IgD-negative memory B cell (primary cell): Measurements from ENCODE around the gene SLC6A5. TPM values are rescaled to one million over a fixed set of nuclear protein-coding genes. Genes with fewer than 3 reads are reported as not detected.

Experiments used
- H3K27ac Mint-ChIP-seq, 3 donors: one replicate each; pipeline ENCODE4 v1.8.0; 2020 to 2022; ENCODE audit warnings: mild to moderate bottlenecking in 3 of 3, mixed read lengths in 3 of 3, moderate library complexity in 1 of 3
- H3K27me3 Mint-ChIP-seq: one replicate; pipeline ENCODE4 v1.8.0; 2021; ENCODE audit warnings: mixed read lengths
- H3K36me3 Mint-ChIP-seq: one replicate; pipeline ENCODE4 v1.8.0; 2020; ENCODE audit warnings: mild to moderate bottlenecking, mixed read lengths
- H3K4me1 Mint-ChIP-seq, 3 donors: one replicate each; pipeline ENCODE4 v1.8.0; 2020 to 2022; ENCODE audit warnings: mixed read lengths in 3 of 3, mild to moderate bottlenecking in 1 of 3
- H3K4me3 Mint-ChIP-seq, 4 donors: one replicate each; pipeline ENCODE4 v1.8.0; 2020 to 2022; ENCODE audit warnings: mild to moderate bottlenecking in 4 of 4, mixed read lengths in 4 of 4, moderate library complexity in 3 of 4
- H3K9me3 Mint-ChIP-seq, 3 donors: one replicate each; pipeline ENCODE4 v1.8.0; 2020 to 2021; ENCODE audit warnings: mixed read lengths in 3 of 3, mild to moderate bottlenecking in 1 of 3
- polyA plus RNA-seq: library from polyadenylated mRNA; unstranded; fragments of 300-500 nt; fragmentation: Illumina TruSeq; gene quantifications from one replicate; pipeline ENCODE4 v1.2.3, GENCODE V29; 2021

SLC6A5 gene
- polyA plus RNA-seq, 1 donor from 2014 or later, result not detected

DNA sequence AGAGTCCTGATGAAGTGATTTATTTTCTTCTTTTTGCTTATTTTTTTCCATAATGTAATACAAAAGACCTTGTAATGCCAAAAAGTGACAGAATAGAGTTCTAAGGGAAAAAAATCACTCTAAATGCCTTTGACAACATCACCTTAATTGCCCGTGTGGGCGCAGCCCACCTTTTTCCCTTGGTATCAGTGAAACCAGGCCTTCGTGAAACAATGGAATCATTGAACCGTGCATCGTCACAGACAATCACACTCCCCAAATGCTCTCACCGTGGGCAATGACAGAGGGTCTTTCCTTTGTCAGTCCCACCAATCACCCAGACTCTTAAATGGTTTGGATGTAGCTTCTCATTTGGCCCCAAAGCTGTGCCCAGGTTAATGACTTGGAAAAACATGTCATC lies 9.6 kb upstream of the SLC6A5 start:
- Mint-ChIP-seq H3K36me3 (no peaks in the 10 kb centered on the region), H3K9me3 (no peaks in the 10 kb centered on the region), H3K4me3 (no peak overlapping the region), H3K27ac (no peak overlapping the region), H3K4me1 (no peaks in the 10 kb centered on the region), H3K27me3 (peaks cover 7% of the 10 kb centered on the region)

DNA sequence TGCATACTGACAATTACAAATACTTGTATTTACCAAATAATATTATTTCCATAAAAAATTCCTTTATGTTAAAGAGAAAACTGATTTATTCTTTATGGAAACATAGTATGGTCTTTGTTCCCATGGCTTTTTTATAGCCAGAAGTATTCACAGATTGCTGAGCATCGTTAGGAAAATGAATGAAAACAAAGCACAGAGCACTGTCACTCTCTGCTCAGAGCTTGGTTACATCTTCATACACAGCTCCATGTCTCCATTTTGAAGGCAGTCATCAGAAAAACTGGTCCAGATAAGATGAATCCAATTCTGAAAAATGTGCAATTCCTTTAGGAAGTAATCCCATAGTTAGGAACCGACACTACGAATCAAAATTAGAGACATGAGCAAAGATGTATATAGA lies 9.0 kb upstream of the SLC6A5 start:
- Mint-ChIP-seq H3K27ac (no peak overlapping the region), H3K9me3 (no peaks in the 10 kb centered on the region), H3K4me3 (no peak overlapping the region), H3K36me3 (no peaks in the 10 kb centered on the region), H3K4me1 (no peaks in the 10 kb centered on the region), H3K27me3 (peaks cover 7% of the 10 kb centered on the region)

DNA sequence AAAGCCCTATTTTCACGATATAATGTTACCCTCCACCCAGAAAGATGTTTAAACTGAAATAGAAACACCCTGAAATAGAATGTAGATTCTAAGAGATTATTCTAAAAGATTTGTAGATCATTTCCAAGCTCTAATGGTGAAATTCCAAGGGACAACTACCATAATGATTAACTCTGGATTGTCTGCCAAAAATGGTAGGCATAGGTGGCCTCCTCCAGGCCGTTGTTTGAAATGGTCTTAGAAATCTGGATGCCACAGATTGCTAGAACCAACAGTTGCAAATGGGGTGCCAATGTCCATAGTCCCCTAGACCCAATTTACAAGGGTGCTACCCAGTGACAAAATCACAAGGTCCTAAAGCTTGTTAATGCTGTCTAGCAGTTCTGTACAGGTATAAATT lies 6.7 kb upstream of the SLC6A5 start:
- Mint-ChIP-seq H3K27me3 (peaks cover 23% of the 10 kb centered on the region), H3K4me1 (peaks cover 0 to 2% (median 2%) of the 10 kb centered on the region in 3 donors), H3K4me3 (no peak overlapping the region)

DNA sequence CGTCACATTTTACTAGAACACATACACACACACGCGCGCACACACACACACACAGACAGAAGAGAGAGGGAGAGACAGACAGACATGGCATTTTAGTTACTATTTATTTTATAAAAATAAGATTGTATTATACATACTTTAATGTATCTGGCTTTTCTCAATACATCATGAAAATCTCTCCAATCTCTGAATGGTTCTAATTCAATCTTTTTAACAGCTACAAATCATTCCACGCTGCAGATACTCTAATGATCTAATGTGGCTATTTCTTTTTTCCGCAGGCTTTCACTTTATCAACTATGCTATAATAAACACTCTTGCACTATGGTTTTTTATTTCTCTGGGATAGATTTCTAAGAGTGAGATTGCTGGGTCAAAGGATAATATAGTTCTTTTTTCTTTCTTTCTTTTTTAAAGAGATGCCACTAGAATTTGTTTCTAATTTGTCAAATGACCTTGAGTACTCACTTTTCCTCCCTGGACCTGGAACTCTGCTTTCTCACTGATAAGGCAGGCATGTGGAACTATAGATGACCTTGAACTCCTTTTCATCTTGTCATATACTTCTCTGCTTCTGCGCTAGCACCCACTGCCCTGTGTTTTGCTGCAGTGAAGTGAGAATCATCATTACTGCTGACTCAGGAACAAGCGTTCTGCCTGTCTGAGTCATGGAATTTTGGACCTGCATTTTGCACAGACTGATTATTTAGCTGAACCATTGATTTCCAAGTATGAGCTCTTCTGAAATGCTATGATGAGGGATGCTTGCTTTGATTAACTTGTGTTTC lies 4.9 kb upstream of the SLC6A5 start:
- Mint-ChIP-seq H3K9me3 (peaks cover 0 to 7% (median 0%) of the 10 kb centered on the region in 3 donors), H3K27ac (no peak overlapping the region), H3K36me3 (no peaks in the 10 kb centered on the region), H3K4me3 (no peak overlapping the region), H3K4me1 (peaks cover 0 to 6% (median 2%) of the 10 kb centered on the region in 3 donors), H3K27me3 (peaks cover 36% of the 10 kb centered on the region)

More for the DNA sequence above, 6.7 kb upstream of the SLC6A5 start:
- Mint-ChIP-seq H3K9me3 (peaks cover 0 to 3% (median 0%) of the 10 kb centered on the region in 3 donors), H3K27ac (no peak overlapping the region), H3K36me3 (no peaks in the 10 kb centered on the region)

DNA sequence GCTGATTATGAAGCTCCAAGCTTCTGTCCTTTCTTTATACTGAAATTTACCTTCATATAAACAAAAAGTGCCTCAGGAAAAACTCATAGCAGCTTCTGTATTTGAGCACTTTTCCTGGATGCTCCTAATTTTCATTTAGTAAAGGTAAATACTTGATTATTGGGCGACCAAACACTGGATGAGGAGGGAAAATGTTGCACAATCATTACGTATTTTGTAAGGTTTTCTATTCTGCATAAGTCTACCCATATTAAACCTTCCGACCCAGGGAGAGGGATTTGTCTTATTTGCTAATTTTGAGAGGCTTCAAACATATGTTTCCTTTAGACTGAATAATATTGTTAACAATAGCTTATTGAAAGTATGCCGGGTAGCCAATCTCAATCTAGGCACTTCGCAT lies 4.3 kb upstream of the SLC6A5 start:
- H3K4me1 Mint-ChIP-seq, result peaks cover 0 to 6% (median 2%) of the 10 kb centered on the region in 3 donors
- no peak overlapping the region for H3K27ac Mint-ChIP-seq
- H3K4me3 Mint-ChIP-seq, result no peak overlapping the region
- H3K36me3 Mint-ChIP-seq, result no peaks in the 10 kb centered on the region
- H3K9me3 Mint-ChIP-seq, result peaks cover 0 to 10% (median 0%) of the 10 kb centered on the region in 3 donors
- H3K27me3 Mint-ChIP-seq, result peaks cover 41% of the 10 kb centered on the region

DNA sequence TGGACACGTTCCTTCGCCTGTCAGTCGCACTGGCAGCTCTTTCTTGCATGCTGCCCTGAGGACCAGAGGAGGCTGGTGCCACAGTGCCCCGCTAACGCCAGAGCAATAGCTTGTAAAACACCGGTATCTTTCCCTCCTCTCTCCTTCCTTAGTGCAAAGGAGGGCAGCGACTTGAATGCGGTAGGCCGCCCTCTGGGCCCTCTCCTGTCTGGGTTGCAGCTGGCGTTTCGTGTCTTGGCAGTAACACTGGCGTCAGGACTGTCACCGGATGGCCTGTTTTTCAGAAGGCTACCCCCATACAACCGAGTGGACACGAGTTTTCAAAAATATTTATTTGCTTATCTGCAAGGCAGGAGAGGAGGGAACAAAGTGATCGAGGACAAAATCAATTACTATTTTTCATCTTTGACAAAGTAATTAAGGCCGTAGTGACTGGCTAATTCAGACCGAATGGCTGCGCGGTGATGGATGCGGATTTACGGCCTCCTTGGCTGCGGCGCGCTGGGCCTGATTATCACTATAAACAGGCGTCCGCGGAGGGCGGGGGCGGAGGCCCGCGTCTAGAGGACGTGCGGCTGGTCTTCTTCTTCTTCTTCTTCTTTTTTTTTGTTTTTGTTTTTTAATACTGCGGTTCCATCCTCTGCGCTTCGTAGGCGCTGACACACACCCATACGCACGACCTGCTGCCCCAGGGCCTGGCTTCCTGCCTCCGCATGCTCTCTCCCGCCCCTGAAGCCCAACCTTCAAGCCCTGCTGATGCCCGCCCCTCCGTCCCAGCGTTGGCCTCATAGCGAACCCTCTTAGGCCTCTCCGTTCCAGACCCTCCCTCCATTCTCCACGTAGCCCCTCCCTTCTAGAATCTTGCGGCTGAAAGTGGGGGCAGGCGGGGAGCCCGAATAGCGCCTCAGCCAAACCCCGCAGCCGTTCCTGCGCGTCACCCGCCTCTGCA lies 2.9 kb upstream of the SLC6A5 start:
- Mint-ChIP-seq H3K36me3 (no peaks in the 10 kb centered on the region), H3K27ac (no peak overlapping the region), H3K4me1 (peaks cover 0 to 6% (median 2%) of the 10 kb centered on the region in 3 donors), H3K4me3 (peak overlapping the region in 3 of 4 donors; percentile 35 to 47 (median 42)), H3K9me3 (peaks cover 0 to 14% (median 0%) of the 10 kb centered on the region in 3 donors), H3K27me3 (peaks cover 51% of the 10 kb centered on the region)

DNA sequence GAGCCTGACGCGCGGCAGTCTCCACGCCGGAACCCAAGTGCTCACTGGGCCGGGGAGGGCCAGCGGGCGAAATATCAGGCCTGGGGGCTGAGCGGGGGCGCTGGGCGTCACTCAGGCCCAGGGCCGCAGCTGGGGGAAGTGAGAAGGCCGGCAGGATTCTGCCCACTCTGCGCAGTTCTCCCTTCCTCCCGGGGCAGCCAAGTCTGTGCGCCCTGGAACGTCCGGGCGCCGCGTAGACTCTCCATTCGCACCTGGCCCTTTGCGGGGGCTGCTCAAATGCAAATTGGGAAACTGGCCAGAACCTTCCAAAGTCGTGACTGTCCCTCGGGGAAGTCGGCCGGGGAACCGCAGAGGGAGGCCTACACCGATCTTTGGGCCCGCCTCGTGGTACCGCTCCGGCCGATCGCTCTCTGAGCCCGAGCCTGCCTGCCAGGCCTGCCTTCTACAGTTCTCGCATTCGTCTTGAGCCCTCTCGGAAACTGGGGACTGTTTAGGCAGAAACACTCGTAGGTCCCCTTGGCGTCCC lies 2.2 kb upstream of the SLC6A5 start:
- no peak overlapping the region for H3K27ac Mint-ChIP-seq
- peaks cover 56% of the 10 kb centered on the region for H3K27me3 Mint-ChIP-seq
- peak overlapping the region in 1 of 4 donors; percentile 36 for H3K4me3 Mint-ChIP-seq
- H3K4me1 Mint-ChIP-seq, result peaks cover 0 to 6% (median 2%) of the 10 kb centered on the region in 3 donors
- peaks cover 0 to 14% (median 0%) of the 10 kb centered on the region in 3 donors for H3K9me3 Mint-ChIP-seq
- no peaks in the 10 kb centered on the region for H3K36me3 Mint-ChIP-seq

DNA sequence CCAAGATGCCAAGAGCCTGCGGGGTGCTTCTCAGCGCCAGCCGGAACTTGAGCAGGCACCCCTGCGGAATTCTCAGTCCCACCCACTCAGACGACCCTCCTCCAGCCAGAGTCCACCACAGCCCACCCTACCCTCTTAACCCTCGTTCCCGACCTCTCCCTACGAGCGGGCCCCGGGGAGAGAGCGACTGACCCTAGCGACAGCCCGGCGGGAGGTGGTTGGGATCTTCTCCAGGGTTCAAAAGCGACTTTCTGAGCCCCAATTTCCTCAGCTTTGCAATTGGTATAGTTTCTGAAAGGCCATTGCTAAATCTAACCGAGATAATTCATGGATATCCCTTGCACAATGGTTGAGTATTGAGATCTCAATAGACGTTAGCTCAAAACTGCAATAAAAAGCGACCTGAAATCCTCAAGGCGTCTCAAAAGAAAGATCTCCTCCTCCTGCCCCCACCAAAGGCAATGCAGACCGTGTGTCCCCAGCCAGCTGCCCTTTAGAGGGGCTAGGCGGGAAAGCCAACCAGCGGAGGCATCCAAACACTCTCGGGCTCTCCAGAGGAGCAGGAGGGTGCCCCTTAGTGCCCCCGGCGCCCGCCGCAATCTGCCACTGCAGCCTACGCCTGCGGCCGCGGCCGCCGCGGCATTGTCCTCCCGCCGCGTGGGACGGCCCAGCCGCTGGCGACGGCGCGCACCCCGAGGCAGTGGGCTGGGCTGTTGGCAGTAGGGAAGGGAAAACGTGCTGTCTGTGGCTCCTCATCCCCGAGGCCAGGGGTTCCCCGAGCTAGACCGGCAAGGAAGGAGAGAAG lies 1.5 kb upstream of the SLC6A5 start:
- Mint-ChIP-seq H3K4me1 (peaks cover 0 to 6% (median 2%) of the 10 kb centered on the region in 3 donors), H3K4me3 (peak overlapping the region in 1 of 4 donors; percentile 36), H3K27me3 (peaks cover 62% of the 10 kb centered on the region), H3K9me3 (peaks cover 0 to 14% (median 1%) of the 10 kb centered on the region in 3 donors), H3K27ac (no peak overlapping the region), H3K36me3 (no peaks in the 10 kb centered on the region)

DNA sequence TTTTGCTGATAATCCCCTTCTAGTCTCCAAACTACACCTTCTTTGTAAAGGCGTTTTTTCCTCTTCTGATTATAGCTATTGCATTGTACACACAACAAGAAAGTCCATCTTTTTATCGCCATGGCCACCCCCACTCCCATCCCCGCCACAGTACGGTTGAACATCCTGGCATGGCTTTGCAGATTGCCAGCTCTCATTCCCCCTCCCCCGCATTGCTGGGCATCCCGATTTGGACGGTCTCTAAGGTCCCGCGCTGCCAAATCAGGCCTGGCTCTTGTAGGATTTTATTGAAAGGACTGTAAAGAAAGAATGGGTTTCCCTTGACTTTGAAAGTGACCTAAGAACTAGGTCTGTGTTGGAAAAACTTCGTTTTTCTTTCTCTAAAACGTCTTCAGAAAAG lies 916 bp upstream of the SLC6A5 start:
- H3K4me3 Mint-ChIP-seq, result peak overlapping the region in 1 of 4 donors; percentile 28
- H3K27me3 Mint-ChIP-seq, result peaks cover 68% of the 10 kb centered on the region
- no peak overlapping the region for H3K27ac Mint-ChIP-seq
- peaks cover 0 to 6% (median 2%) of the 10 kb centered on the region in 3 donors for H3K4me1 Mint-ChIP-seq
- H3K36me3 Mint-ChIP-seq, result no peaks in the 10 kb centered on the region
- peaks cover 0 to 15% (median 1%) of the 10 kb centered on the region in 3 donors for H3K9me3 Mint-ChIP-seq

DNA sequence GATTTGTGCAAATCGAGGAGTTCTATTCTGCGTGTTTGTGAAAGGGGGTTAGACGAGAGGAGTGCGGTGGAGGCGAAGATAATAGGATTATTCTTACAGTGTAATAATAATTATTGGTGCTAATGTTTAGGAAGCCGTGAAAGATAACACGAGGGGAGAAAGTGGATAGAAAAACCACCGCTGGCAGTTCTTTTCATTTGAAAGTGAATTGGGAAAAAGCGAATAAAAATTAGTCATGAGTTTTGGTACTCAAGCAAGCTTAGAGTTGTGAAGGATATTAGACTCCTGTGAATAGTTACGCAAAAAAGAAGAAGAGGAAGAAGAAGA lies 575 bp downstream of the SLC6A5 start:
- H3K27me3 Mint-ChIP-seq, result peaks cover 79% of the 10 kb centered on the region
- peak overlapping the region in 1 of 4 donors; percentile 18 for H3K4me3 Mint-ChIP-seq
- H3K36me3 Mint-ChIP-seq, result no peaks in the 10 kb centered on the region
- H3K27ac Mint-ChIP-seq, result peak overlapping the region in 1 of 3 donors; percentile 84
- H3K9me3 Mint-ChIP-seq, result peaks cover 0 to 18% (median 1%) of the 10 kb centered on the region in 3 donors
- peaks cover 0 to 6% (median 2%) of the 10 kb centered on the region in 3 donors for H3K4me1 Mint-ChIP-seq

DNA sequence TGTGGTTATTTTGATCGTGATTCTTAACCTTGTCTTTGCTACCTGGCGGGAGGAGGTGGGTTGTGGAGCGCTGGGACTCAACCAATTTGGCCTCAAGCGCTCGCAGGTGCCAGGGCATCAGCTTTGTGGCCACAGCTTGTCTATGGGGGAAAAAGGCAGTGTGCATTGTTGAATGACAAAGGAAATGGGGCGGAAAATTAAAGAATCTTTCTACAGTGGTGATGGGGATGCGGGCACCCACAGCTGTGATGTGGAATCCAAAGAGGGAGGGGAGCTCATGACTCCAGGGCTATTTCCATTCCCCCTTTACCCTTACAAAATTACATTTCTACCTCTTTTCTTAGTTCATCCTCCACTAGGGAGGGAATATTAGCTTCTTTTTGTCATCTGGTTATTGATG lies 1.1 kb downstream of the SLC6A5 start:
- peaks cover 0 to 6% (median 2%) of the 10 kb centered on the region in 3 donors for H3K4me1 Mint-ChIP-seq
- no peak overlapping the region for H3K4me3 Mint-ChIP-seq
- peak overlapping the region in 1 of 3 donors; percentile 84 for H3K27ac Mint-ChIP-seq
- H3K9me3 Mint-ChIP-seq, result peaks cover 0 to 18% (median 1%) of the 10 kb centered on the region in 3 donors
- no peaks in the 10 kb centered on the region for H3K36me3 Mint-ChIP-seq
- H3K27me3 Mint-ChIP-seq, result peaks cover 84% of the 10 kb centered on the region

DNA sequence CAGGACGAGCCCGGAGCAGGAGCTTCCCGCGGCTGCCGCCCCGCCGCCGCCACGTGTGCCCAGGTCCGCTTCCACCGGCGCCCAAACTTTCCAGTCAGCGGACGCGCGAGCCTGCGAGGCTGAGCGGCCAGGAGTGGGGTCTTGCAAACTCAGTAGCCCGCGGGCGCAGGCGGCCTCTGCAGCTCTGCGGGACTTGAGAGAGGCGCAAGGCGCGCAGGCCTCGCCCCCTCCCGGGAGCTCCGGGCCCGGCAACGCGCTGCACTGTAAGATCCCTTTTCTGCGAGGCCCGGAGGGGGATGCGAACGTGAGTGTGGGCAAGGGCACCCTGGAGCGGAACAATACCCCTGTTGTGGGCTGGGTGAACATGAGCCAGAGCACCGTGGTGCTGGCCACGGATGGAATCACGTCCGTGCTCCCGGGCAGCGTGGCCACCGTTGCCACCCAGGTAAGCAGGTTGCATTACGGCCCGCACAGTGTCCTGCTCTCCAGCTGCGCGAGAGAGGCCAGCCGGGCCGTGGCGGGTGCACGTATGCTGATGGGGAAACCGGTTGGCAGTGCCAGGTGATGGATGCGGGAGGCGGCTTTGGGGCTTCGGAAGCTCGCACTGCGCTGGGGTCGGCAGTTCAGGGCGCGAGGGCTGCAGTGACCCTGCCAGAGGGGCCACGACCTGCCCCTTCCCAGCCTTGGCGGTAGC lies 2.0 kb downstream of the SLC6A5 start:
- peak overlapping the region in 1 of 4 donors; percentile 9 for H3K4me3 Mint-ChIP-seq
- H3K27me3 Mint-ChIP-seq, result peaks cover 83% of the 10 kb centered on the region
- H3K9me3 Mint-ChIP-seq, result peaks cover 0 to 18% (median 1%) of the 10 kb centered on the region in 3 donors
- no peak overlapping the region for H3K27ac Mint-ChIP-seq
- H3K4me1 Mint-ChIP-seq, result peaks cover 0 to 6% (median 2%) of the 10 kb centered on the region in 3 donors
- H3K36me3 Mint-ChIP-seq, result no peaks in the 10 kb centered on the region

DNA sequence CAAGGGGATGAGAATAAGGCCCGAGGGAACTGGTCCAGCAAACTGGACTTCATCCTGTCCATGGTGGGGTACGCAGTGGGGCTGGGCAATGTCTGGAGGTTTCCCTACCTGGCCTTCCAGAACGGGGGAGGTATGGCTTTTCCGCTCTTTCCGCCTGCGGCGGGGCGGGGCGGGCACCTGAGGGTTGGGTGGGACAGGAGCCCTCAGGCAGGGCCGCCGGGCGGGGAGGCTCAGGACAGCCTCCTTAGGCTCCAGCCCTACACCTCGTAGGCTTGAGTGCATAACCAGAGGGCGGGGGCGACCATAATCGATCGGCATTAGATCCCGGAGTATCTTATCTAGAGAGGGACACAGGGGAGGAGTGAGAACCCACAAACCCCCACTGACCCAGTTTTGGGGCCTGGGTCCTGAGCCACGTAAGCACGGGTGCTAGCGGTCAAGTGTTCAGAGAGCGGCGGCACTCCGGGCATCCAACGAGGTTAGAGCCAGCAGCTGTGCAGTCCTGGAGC lies 4.9 kb downstream of the SLC6A5 start:
- H3K27me3 Mint-ChIP-seq, result peaks cover 66% of the 10 kb centered on the region
- no peaks in the 10 kb centered on the region for H3K4me1 Mint-ChIP-seq
- peaks cover 0 to 11% (median 1%) of the 10 kb centered on the region in 3 donors for H3K9me3 Mint-ChIP-seq
- no peak overlapping the region for H3K27ac Mint-ChIP-seq
- H3K36me3 Mint-ChIP-seq, result no peaks in the 10 kb centered on the region
- no peak overlapping the region for H3K4me3 Mint-ChIP-seq
